NCI-H1694 treated with DMSO at 0.1 percent for 48 hours (cell line): Measurements from ENCODE around the gene NOC2L.

Experiments
- DNase-seq: peaks from one replicate; lab custom pipeline; 2025; lab: John Stamatoyannopoulos, UW

The NOC2L gene

DNA sequence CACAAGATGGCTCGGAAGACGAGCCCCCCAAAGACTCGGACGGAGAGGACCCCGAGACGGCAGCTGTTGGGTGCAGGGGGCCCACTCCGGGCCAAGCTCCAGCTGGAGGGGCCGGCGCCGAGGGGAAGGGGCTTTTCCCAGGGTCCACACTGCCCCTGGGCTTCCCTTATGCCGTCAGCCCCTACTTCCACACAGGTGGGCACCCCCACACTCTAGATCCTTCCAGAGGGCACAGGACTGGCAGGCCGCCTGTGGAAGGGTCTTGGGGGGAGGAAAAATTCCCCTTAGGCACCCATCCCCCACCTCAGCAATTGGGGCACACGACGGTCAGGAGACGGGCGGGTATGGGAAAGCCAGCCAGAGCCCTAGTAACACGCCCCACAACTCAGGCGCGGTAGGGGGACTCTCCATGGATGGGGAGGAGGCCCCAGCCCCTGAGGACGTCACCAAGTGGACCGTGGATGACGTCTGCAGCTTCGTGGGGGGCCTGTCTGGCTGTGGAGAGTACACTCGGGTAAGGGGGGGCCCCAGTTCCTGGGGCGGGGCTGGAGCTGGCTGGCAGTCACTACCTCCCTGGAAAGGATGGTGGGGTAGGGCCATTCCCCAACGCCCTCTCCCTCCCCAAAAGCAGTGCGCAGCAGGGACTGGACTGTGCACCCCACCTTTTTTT, 16.1 kb downstream of the NOC2L start:
- no peak for DNase-seq

DNA sequence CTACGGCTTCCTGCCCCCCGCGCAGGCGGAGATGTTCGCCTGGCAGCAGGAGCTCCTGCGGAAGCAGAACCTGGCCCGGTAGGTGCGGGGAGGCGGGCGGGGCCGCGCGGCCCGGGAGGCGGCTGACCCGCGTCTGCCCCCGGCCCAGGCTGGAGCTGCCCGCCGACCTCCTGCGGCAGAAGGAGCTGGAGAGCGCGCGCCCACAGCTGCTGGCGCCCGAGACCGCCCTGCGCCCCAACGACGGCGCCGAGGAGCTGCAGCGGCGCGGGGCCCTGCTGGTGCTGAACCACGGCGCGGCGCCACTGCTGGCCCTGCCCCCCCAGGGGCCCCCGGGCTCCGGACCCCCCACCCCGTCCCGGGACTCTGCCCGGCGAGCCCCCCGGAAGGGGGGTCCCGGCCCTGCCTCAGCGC, 16.6 kb downstream of the NOC2L start:
- DNase-seq: no peak

DNA sequence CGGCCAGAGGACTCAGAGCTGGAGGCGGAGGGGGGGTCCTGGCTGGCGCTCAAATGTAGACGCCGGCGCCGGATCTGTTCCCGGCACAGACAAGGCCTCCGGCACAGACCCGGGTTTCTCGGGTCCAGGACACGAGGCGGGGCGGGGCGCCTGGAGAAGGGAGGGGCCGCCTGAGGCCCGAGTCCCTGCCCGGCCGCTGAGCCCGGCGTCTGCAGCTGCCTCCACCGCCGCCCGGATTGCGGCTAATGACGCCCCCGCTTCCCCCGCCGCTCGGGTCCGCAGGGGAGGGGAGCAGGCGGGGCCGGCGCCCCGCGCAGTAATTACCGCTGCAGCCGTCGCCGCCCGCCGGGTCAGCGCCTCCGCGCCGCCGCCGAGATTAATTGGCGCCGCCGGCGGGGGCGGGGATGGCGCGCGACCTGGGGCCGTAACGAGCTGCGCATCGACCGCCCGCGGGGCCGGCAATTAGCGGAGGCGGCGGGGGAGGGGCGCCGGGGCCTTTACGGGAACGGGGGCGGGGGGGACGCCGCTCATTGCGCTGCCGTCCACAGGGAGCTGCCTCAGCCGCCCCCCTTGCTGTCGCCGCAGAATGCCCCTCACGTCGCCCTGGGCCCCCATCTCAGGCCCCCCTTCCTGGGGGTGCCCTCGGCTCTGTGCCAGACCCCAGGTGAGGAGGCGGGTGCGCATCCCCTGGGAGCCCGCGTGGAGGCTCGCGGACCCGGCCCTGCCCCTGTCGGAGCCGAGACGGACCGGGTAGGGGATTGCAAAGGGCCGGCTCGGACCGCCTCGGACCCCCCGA, 17.3 kb downstream of the NOC2L start:
- peak; percentile 21 for DNase-seq

DNA sequence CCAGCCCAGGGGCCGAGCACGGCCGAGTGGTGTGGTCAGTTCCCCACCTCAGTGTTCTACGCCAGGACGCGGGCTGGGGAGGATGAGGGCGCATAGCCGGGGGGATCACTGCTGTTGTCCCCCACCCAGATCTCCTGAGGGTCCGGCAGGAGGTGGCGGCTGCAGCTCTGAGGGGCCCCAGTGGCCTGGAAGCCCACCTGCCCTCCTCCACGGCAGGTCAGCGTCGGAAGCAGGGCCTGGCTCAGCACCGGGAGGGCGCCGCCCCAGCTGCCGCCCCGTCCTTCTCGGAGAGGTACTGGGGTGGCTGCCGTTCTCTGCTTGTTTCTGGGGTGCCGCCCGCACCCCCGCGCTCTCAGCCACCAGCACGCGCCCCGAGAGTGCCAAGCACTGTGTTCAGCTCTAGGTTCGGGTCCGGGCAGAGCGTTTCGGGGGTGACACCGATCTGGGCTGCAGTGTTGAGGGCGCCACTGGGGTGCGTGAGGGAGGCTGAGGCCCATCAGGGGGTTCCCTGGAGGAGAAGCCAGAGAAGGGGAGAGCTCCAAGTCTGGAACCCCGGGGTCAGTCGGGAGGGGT, 18.0 kb downstream of the NOC2L start:
- no peak for DNase-seq

DNA sequence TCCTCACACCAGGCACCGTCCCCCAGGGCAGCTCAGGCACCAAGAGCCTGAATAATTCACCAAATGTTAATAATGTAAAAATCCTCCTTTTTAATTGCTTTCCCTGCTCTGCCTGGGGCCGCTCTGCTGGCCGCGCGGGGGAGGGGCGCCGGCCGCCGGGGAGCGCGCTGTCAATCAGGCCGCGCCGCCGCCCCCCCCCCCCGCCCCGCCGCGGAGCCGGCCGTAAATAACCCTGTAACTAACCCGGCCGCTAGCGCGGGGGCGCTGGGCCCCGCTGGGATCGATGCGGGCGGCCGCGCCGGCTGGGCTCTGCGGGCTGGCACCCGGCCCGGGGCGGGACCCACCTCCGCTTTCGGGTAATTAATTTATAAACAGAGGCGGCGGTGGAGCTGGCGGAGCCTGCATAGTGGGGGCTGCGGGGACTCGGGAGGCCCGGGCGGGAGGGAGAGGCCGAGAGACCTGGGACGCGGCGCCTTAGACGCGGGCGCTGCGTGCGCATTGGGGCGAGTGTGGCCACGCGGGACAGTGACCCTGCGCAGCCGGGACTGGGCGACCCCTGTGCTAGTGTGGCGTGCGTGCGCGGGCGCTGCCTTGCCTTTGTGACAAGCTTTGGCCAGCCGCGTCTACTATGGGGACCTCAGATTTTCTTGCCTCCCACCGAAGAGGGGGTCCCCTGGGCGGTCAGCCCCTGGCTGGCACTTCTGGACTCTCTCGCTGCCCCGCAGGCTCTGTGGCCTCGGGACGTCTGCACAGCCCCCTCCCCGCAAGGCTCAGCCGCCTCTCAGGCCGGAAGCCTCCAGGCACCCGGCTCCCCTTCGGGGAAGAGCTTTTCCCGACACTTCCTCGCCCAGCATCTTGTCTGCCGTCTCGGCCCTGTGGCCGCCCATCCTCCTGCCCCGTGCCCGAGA, 18.7 kb downstream of the NOC2L start:
- DNase-seq: no peak

DNA sequence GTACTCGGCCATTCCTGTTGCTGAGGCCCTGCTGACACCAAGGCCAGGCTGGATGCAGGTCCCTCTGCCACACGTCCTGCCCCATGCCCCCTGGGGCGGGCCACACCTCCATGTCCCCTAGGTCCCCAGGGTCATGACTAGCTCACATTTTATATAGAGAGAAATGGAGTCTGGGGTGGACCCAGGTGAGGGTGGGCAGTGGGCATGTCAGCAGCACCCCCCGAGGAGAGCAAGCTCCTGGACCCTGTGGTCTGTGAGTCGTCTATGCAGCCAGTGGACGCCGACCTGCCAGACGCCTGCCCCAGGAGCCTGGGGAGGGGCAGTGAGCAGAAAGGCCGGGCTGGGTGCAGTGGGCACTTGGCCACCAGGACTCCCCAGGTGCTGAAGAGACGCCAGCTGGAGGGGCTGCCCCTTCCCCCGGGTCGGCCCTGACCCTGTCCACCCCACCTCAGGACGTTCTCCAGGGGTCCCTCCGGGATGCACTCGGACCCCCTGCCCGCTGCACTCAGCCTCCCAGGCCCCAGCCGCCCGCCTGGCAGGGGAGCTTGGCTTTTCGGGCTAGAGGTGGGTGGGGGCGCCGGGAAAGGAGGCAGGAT, 19.4 kb downstream of the NOC2L start:
- no peak for DNase-seq

DNA sequence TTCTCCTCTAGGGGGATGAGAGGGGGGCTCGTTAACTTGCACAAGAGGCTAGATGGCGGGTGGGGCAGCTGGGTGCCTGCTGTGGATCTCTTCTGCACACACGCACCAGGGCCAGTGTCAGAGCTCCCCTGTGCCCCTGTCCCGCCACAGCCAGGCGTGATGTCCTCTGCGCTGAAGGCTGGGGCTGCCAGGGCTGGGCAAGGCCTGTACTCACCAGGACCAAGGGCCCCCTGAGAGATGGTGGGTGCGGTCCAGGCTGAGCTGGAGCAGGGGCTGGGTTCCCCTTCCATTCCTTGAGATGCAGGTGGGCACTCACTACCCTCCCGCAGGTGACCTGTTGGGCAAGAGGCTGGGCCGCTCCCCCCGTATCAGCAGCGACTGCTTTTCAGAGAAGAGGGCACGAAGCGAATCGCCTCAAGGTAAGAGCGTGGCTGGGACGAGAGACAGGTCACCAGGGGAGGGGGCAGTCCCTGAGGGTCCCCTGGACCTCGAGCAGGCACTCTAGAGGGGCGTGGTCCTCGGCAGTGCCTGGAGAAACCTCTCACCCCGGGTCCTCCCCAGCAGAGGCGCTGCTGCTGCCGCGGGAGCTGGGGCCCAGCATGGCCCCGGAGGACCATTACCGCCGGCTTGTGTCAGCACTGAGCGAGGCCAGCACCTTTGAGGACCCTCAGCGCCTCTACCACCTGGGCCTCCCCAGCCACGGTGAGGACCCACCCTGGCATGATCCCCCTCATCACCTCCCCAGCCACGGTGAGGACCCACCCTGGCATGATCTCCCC, 20.2 kb downstream of the NOC2L start:
- DNase-seq: no peak

DNA sequence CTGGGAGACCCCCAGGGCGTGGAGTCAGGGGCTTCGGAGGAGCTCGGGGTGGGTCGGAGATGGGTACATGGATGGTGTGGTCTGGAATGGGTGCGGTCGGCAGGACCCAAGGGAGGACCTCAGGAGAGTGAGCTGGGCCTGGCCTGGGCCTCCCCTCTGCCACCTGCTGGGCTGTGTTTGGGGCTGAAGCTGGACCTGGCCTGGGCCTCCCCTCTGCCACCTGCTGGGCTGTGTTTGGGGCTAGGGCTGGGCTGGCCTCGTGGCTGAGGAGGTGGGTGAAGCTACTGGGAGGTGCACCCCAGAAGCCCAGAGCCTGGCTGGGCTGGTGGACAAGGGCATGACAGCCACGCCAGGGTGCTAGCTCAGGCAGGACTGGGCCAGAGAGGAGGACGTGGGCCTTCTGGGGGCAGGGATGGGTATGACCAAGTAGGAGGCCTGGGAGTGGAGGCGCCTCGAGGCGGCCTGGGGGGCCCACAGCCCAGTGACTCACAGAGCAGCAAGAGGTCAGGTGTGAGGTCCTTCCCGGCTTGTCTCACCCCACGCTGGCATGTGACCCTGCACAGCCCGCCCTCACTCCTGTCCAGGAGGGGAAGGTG, 20.9 kb downstream of the NOC2L start:
- no peak for DNase-seq

DNA sequence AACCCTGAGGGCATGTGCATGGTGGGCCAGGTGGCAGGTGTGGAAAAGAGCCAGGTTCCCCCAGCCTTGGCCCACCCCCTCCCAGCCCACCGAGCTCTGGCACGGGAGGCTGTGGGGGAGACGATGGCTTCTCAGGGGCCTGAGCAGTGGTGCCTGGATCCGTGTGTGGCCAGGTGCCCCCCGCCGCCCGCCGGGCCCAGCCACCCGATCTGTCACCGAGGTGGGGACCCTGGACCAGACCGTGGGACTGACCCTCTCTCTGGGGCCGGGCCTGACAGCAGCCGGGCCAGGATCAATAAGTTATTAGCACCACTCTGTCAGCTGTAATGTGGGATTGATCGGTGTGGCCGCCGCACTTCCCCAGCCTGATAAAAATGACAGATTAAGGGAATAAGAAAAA, 21.5 kb downstream of the NOC2L start:
- no peak for DNase-seq

DNA sequence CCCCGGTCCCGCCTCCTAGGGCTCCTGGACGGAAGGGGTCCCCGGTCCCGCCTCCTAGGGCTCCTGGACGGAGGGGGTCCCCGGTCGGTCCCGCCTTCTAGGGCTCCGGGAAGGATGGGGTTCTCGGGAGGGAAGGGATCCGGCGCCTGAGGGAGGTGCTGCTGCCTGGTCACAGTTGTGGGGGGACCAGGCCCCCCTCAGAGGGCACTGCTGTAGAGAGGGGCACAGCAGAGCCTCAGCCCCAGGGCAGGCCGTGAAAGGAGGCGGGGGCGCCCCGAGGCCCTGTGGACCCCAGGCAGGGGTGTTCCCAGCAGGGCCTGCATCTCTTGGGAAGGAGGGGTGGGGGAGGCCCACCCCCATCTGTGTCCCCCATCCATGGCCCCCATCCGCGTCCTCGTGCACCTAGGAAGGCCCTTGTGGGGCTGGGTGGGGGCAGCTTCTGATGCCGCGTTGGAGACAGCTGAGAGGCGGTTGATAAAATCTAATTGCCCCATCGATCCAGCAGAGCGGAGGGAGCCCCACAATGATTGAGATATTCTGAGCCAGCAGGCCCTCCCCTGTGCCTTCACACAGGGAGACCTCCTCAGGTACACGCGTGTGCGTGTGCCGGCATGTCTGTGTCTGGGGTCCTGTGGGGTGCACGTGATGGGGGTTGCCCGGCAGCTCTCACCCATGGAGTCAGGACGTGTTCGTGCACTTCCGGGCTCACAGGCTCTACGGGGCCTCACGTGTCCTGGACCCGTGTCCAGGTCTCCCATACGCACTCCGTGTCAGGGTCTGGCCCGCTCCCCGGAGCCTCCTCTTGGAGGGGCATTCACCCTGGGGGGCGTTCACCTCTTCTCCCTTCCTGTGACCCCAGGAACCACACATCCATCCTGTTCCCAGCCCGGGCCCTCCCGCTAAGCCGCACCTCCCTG, 22.4 kb downstream of the NOC2L start:
- no peak for DNase-seq

DNA sequence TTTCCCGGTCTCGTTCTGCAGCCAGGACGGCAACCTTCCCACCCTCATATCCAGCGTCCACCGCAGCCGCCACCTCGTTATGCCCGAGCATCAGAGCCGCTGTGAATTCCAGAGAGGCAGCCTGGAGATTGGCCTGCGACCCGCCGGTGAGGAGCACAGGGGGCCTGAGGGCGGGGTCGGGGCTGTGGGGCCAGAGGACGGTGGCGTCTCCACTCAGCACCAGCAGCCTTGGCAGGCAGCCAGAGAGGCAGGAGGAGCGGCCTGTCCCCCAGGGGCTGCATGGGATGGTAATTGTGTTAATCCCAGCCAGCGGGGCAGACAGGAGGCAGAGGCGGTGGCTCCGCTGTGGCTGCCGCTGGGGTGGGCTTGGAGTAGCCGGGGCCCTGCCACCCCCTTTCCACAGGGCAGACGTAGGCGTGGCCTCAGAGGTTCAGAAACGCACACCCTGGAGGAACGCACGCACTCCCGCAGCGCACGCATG, 23.3 kb downstream of the NOC2L start:
- peak; percentile 33 for DNase-seq

DNA sequence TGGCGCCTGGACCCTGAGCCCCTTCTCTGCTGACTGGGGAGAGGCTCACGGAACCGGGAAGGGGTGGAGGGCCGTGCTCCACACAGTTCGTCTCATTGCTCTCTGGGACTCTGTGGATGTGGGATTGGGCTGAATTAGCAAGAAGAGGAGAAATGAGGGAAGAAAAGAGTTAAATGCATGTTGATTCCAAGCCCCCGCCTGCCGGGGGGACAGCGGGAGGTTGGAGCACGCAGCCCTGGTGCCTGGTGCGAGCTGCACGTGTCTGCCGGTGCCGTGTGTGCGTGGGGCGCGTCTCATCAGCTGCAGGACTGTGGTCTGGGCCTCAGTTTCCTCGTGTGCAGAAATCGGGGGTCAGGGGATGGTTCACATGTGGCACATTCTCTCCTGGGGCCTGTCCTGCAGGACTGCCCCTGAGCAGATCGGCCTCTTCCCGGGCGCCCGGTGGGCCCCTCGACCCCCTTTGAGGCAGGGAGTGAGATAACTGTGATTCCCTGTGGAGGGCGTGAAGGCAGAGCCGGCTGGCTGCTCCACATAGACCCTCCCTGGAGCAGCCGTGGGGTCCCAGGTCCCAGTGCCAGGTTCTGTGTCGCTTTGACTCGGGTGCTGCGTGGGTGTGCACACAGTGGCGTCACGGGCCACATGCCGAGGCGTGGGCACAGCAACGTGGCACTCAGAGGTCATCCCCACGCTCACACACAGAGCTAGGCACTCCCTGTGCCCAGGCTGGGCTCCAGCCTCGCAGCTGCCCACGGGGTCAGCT, 23.9 kb downstream of the NOC2L start:
- DNase-seq: no peak

DNA sequence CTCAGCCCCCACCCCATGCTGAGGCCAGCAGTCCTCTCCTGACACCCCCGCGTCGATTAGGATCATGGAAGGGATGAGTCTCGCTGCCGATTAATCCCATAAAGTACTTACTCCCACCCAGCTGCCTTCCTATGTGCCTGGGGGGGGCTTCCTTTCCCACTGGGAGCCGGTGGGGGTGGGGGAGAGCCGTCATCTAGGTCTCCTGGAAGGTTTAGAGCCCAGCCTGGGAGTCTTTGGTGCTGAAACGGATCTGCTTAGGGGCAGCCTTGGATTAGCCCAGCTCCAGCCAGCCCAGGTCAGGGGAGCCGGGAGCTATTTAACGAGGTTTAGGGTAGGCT, 25.5 kb downstream of the NOC2L start:
- no peak for DNase-seq

DNA sequence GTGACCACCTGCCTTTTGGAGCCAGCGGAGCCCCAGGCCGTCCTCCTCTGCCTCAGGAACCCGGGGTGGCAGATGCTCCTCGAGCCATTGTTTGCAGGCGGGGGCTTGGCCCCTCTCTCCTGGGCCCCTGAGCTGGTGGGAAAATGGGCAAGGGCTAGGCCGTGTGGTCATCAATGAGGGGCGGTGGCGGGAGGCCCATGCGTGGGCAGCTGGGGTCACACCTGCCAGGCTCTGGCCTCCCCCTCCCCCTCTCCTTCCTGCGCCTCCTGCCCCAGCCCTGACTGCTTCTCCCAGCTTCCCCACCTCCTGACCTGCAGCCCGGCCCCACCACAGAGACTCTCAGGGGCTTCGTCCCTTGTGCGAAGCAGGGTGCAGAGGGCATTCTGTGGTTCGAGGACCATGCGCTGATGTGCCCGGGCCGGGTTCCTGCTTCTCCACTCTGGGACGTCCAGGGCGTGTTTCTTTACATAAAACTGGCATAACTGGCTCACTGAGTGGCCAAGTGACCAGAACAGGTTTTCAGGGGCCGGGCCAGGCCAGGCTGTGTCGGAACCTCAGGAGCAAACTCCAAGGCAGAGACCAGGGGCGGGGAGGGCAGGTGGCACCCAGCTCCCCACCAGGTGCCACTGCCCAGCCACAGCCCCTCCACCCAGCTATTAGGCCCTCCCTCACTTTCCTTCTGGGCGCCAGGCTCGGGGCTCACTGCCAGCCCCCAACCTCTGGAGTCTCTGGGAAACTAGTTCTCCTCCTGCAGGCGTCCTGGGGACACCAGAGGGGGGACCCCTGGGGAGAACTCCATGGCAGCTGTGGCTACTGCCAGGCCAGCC, 26.1 kb downstream of the NOC2L start:
- DNase-seq: no peak

DNA sequence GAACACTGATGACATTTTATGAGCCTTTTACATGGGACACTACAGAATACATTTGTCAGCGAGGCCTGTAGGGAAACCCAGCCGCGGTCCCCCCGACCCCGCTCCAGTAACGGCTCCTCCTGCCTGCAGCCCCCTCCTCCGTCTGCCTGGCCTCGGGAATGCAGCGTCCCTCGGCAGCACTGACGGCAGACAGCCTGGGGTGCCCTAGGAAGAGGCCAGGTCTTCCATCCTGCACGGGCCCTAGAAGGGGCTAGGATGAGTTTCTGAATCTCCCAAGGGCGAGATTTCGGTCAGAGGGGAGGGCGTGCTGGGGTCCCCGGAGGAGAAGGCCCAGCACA, 26.9 kb downstream of the NOC2L start:
- DNase-seq: no peak

DNA sequence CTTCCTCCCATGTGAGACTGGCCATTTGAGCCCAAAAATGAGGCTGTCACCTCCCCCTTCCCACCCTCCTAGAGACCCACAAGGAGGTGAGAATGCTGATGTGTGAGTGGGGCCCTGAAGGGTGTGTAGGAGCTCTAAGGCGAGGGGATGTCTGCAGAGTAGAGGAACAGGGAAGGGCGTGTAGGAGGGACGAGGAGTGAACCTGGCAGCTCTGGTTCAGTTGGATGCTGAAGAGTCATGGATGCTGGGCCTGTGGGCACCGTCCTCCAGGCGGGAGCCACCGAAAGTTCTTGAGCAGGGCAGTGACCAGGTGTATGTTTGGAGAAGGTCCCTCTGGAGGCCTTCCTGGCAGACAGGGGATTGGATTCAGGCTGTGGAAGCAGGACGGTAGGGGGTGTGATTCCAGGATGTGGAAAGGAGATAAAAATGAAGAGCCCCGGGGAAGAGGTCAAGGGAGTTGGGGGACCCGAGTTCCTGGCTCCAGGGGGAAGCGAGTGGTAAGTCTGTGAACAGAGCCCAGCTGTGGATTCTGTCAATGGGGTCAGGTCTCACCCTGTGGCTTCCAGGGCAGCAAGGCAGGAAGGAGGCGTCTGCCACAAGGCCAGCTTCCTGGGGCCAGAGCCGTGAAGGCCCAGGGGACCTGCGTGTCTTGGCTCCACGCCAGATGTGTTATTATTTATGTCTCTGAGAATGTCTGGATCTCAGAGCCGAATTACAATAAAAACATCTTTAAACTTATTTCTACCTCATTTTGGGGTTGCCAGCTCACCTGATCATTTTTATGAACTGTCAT, 27.5 kb downstream of the NOC2L start:
- no peak for DNase-seq

DNA sequence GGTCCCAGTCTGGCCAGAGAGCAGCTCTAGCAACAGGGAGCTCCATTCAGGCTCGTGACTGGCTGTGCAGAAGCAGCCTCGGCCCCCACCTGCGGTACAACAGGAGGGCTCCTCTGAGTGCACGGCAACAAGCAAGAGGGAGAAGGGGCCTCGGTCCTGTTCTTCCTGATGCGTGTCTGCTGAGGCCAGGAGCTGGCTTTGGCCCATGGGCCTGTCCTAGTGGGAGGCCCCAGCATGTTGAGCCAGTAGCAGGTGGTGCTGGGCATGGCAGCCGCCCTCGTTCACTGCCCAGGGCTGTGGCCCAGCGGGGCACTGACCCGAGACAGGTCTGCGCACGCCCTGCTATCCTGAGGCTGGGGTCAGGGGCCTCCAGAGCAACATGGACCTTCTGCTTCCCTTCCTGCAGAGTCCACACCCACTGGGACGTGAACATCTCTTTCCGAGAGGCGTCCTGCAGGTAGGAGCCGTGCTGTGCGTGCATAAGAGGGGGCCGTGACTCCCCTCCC, 28.4 kb downstream of the NOC2L start:
- no peak for DNase-seq
